ENCODE data around the gene VANGL1. TPM values are rescaled to one million over a fixed set of nuclear protein-coding genes. Genes with fewer than 3 reads are reported as not detected.

VANGL1 gene
- total RNA-seq, 1 donor from 2014 or later = 16.0 TPM

- no peak for DNase-seq (ENCODE audit: low spot score in 2 of 2, unreplicated experiment in 2 of 2)
- Mint-ChIP-seq H3K27me3 (ENCODE audit: low read depth) (no peaks in the 10 kb centered on the region), H3K4me3 (peak overlapping the region; percentile 72), H3K9me3 (peaks cover 42% of the 10 kb centered on the region), H3K27ac (no peak overlapping the region), H3K36me3 (peaks cover 4% of the 10 kb centered on the region), H3K4me1 (peaks cover 10% of the 10 kb centered on the region)
- TF ChIP-seq CTCF (IDR thresholded peaks at IDR 0.05; ENCODE audit: unreplicated experiment) = no peak
Observed at GRCh38 chr1:115640384-115640783, 1.4 kb upstream of the VANGL1 start.

- Mint-ChIP-seq H3K27me3 (ENCODE audit: low read depth) (no peaks in the 10 kb centered on the region), H3K4me1 (peaks cover 10% of the 10 kb centered on the region), H3K9me3 (peaks cover 26% of the 10 kb centered on the region), H3K4me3 (peak overlapping the region; percentile 89), H3K27ac (peak overlapping the region; percentile 93), H3K36me3 (peaks cover 4% of the 10 kb centered on the region)
- no peak for TF ChIP-seq CTCF (IDR thresholded peaks at IDR 0.05; ENCODE audit: unreplicated experiment)
- peak; percentile 34 to 66 for DNase-seq (ENCODE audit: low spot score in 2 of 2, unreplicated experiment in 2 of 2)
Observed at GRCh38 chr1:115642168-115643072, 650 bp downstream of the VANGL1 start.

- Mint-ChIP-seq H3K27ac (peak overlapping the region; percentile 93), H3K36me3 (peaks cover 2% of the 10 kb centered on the region), H3K4me3 (peak overlapping the region; percentile 89), H3K4me1 (peaks cover 10% of the 10 kb centered on the region), H3K9me3 (peaks cover 19% of the 10 kb centered on the region), H3K27me3 (ENCODE audit: low read depth) (no peaks in the 10 kb centered on the region)
- TF ChIP-seq CTCF (IDR thresholded peaks at IDR 0.05; ENCODE audit: unreplicated experiment) = no peak
- DNase-seq (ENCODE audit: low spot score in 2 of 2, unreplicated experiment in 2 of 2) = no peak
Observed at GRCh38 chr1:115643225-115643624, 1.5 kb downstream of the VANGL1 start.

- no peak for DNase-seq (ENCODE audit: low spot score in 2 of 2, unreplicated experiment in 2 of 2)
- H3K36me3 Mint-ChIP-seq = peaks cover 2% of the 10 kb centered on the region
- H3K9me3 Mint-ChIP-seq = peaks cover 15% of the 10 kb centered on the region
- H3K27ac Mint-ChIP-seq = no peak overlapping the region
- peak overlapping the region; percentile 89 for H3K4me3 Mint-ChIP-seq
- no peak for TF ChIP-seq CTCF (IDR thresholded peaks at IDR 0.05; ENCODE audit: unreplicated experiment)
- H3K4me1 Mint-ChIP-seq = peaks cover 10% of the 10 kb centered on the region
- no peaks in the 10 kb centered on the region for H3K27me3 Mint-ChIP-seq (ENCODE audit: low read depth)
Observed at GRCh38 chr1:115643666-115644065, 1.9 kb downstream of the VANGL1 start.

- TF ChIP-seq CTCF (IDR thresholded peaks at IDR 0.05; ENCODE audit: unreplicated experiment) = no peak
- H3K27me3 Mint-ChIP-seq (ENCODE audit: low read depth) = no peaks in the 10 kb centered on the region
Observed at GRCh38 chr1:115644109-115644508, 2.3 kb downstream of the VANGL1 start.

More at GRCh38 chr1:115644109-115644508, 2.3 kb downstream of the VANGL1 start:
- Mint-ChIP-seq H3K4me3 (no peak overlapping the region), H3K36me3 (peaks cover 2% of the 10 kb centered on the region), H3K9me3 (peaks cover 14% of the 10 kb centered on the region), H3K27ac (no peak overlapping the region), H3K4me1 (peaks cover 10% of the 10 kb centered on the region)
- DNase-seq (ENCODE audit: low spot score in 2 of 2, unreplicated experiment in 2 of 2) = no peak

All from mesothelial cell of epicardium (in vitro differentiated cells).